Measurements from ENCODE around the gene CTNNBIP1.
A peak's percentile ranks its signal among the peaks of the same experiment; 100 is the strongest.

Gene CTNNBIP1

DNA sequence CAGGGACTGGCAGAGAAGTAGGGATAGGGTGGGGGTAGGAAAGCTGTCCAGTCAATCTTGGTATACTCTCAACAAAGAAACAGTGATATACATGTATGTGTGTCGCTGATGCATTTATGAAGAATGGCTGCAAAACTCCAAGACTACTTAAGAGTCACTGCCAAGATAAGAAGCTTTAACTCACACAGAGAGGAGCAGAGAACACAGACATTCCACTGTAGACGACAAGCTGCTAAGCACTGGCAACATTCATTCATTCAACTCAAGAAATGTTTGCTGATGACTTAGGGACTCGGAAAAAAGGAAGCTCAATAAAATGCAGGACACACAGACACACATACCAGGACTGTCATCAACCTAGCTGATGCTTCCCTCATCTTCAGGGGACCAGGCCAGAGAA is 5.5 kb downstream of the CTNNBIP1 start:
- no peak for DNase-seq (ENCODE audit: low read depth)

DNA sequence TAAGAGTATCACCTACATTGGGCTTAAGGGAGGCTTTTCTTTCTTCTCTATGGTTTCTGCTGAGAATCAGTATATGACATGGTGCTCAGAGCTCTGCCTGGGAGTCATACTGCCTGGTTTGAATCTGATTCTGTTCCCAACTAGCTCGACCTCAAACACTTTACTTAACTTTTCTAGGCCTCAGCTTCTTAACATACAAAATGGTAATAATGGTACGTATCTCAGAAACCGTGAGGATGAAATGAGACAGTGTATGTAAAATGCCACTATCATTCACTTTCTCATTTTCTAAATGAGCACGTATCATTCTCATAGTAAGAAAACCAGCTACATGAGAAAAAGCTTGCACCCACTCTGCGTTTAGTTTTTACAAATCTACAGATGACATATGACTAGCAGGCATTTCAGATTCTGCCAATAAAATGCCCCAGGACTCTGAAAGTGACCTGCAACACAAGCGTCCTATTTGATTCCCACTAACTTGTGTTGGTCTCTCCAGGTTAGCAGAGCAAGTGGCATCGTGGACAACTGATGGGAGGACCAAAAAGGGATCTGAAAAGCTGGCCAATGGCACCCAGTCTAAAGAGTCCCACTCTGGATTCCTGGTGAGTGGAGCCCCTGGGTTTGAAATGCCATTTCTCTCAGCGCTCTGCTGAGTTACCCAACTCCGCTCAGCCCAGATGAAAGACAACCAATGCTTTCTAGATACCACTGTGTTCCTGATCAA is 6.1 kb downstream of the CTNNBIP1 start:
- no peak for DNase-seq (ENCODE audit: low read depth)

DNA sequence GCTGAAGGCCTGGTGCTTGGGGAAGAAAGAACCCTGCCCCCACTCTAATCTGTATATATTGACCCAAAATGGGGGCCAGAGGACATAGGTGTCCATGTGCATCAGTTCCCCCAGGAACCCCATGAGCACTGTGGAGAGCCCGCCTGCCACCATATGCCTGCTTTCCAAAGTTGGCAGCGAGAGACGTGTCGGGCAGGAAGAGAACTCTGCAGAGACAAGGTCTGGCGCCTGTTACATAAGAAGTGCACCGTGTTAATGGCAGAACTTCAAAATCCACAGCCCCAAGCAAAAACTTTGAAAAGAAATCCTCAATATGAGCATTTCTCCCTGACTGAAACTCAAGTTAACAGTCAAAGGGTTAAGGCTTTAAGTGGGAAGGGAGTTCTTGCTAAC is 8.0 kb downstream of the CTNNBIP1 start:
- no peak for DNase-seq (ENCODE audit: low read depth)

GRCh38 chr1:9901148-9902059 is 8.7 kb downstream of the CTNNBIP1 start:
- no peak for DNase-seq (ENCODE audit: low read depth)

DNA sequence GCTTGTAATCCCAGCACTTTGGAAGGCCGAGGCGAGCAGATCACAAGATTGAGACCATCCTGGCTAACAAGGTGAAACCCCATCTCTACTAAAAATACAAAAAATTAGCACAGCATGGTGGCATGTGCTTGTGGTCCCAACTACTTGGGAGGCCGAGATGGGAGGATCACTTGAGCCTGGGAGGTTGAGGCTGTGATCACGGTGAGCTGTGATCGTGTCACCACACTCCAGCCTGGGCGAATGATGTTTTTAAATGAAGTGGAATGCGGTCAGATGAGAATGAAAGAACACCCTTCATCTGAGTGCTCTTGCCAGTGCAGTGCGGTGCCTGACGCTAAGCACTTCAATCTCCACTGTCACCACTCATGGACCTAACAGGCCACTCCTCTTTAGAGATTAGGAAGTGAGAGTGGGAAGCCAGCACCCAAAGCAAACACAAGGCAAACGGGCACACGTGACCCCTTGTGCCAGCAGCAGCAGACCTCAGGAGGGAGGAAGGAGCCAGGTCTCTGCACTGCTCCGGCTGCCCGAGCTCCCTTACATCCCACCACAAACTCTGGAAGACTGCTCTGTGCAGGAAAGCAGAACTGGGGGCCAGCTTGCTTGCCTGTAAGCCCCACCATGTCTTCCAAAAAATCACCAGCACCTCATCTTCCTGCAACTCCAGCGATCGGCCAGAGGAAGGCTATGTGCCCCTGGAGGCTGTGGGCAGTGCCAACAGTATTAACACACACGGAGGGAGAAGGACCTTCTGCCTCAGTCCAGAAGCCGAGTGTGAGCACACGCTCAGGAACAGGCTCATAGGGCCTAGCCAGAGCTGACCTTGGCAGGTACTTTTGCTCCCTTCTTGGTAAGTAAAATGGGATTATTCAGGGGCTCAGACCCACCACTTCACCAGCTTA is 9.7 kb downstream of the CTNNBIP1 start:
- no peak for DNase-seq (ENCODE audit: low read depth)

- DNase-seq (ENCODE audit: low read depth) = no peak
Measured at GRCh38 chr1:9894115-9894514, 16.0 kb downstream of the CTNNBIP1 start.

- peak; percentile 73 for DNase-seq (ENCODE audit: low read depth)
Measured at GRCh38 chr1:9892563-9893528, 17.2 kb downstream of the CTNNBIP1 start.

- DNase-seq (ENCODE audit: low read depth) = no peak
Measured at GRCh38 chr1:9891207-9891606, 18.9 kb downstream of the CTNNBIP1 start.

DNA sequence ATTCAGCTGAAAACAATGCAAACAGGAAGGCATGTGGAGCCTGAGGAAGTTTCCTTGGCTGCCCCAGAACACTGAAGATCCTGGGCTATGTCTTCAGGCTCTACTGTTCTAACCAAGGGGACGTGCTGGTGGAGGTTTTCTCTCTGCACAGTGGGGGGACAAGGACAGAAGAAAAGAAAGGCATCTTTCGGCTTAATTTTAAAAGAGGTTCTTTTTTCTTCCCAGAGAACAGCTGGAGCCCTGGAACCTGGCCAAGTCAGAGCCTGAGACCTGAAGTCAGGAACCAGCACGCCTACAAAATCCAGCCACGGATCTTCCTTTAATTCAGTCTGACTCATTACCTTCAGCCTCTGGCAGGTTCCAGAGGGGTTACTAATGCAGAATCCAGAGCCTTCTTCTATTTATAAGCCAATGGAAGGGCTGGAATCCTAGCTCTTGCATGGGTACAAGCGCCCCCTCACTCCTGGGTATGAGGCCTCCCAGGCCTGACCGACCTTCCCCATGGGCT is 19.8 kb downstream of the CTNNBIP1 start:
- peak; percentile 90 for DNase-seq (ENCODE audit: low read depth)

- DNase-seq (ENCODE audit: low read depth) = no peak
Measured at GRCh38 chr1:9889411-9889810, 20.7 kb downstream of the CTNNBIP1 start.

GRCh38 chr1:9888886-9889285 is 21.2 kb downstream of the CTNNBIP1 start:
- no peak for DNase-seq (ENCODE audit: low read depth)

GRCh38 chr1:9887070-9887469 is 23.0 kb downstream of the CTNNBIP1 start:
- DNase-seq (ENCODE audit: low read depth) = no peak

DNA sequence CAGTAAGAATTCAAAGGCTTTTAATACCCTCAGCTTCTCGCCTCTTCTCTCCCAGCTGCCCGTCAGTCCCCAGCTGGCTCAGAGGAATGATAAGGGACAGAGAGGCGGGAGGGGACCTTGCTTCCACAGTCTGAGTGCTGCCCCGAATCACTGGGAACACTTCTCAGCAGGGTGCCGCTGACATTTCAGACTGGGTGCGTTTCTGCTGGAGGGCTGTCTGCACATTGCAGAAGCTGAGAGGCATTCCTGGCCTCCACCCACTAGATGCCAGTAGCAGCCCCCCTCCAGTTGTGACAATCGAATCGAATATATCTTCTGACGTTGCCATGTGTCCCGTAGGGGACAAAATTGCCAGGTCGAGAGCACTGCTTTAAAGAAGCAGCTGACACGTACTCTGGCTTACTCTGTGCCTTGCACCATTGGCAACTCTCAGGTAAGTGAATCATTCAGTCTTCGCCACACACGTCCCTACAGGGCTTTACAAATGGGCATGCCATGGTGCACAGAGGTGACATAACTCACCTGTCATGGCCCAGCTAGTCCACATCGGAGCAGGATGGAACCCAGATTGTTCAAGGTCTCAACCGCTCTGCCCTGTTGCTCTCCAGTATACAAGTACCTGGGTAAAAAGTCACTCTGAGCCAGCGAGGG is 23.9 kb downstream of the CTNNBIP1 start:
- no peak for DNase-seq (ENCODE audit: low read depth)

DNA sequence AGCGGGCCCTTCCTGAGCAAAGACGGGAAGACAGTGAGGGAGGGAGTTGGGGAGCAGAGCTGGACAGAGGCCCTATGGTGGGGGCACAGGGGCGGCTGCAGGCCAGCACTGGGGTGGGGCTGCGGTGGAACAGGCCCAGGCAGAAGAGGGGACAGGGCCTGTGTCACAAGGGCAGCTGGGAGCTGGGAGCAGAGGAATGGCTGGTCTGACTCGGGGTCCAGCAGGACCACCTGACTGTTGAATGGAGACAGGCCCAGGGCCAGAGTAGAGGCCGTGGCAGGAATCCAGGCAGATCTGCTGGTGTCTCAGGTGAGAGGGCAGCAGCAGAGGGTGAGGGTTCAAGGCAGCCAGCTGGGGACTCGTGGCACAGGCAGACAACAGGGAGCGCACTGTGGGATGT is 25.3 kb downstream of the CTNNBIP1 start:
- no peak for DNase-seq (ENCODE audit: low read depth)

DNA sequence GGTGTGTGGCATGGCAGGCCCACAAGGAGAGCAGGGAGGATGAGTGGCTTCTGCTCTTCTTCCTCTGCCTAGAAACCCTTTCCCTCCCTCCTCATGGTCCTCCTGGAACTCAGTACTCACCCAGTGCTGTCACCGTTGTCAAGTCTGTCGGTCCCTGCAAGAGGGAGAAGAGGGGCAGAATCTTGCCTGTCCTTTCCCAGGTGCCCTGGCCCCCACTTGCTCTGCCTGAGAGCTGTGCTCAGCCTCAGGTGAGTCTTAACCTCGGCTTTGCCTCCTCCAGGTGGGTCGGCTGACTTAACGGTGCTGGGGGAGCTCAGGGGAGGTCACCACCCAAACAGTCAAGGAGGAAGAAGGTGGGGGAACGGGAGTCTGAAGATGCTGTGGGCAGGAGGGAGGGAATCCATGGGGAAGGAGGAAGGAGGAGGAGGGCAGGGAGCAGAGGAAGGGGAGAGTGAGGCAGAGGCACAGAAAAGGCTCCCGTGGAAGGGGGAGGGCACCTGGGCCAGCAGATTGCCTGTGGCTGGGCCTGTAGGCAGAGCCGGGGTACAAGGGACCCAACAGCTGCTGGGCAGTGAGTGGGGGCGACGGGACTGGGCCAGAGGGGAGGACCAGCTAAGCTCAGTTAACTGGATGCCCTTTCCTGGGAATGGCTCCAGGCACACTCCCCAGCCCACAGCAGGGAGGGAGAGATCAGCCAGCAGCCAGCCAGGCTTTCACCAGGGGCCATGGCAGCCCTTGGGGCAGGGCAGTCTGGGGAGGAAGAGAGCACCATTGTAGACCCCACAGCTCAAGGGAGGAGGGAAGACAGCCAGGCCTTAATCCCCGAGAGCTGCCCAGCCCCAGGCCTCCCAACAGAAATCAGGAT is 26.3 kb downstream of the CTNNBIP1 start:
- DNase-seq (ENCODE audit: low read depth) = no peak

GRCh38 chr1:9882945-9883303 is 27.1 kb downstream of the CTNNBIP1 start:
- DNase-seq (ENCODE audit: low read depth) = no peak

DNA sequence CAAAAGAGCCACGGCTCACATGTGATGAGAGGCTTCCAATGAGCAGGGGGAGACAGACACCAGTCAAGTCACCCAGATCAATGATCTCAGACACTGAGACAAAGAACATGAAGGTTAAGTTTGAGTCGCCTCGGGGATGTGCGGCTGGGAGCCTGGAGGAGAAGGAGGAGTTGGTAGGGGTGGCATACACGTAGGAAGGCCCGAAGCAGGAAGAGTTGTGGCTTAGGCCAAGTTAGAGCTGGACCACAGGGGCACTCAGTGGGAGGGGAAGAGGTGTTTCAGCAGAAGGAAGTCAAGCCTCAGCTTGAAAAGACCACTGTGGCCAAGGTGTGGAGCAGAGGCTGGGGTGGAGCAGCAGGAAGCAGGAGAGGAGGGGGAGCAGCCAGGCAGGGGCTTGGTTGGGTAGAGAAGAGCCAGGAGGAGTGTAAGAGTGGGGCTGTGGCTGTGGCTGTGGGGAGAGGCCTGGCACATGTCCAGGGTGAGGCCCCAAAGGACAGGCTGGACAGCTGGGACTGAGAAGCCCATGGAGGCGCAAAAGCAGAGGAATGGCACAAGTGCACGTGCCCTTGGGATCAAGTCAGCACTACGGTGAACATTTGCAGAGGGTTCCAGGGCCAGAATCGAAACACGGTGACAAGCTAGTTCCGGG is 27.6 kb downstream of the CTNNBIP1 start:
- no peak for DNase-seq (ENCODE audit: low read depth)

GRCh38 chr1:9881838-9882249 is 28.2 kb downstream of the CTNNBIP1 start:
- peak; percentile 83 for DNase-seq (ENCODE audit: low read depth)

GRCh38 chr1:9878404-9878803 is 31.7 kb downstream of the CTNNBIP1 start:
- DNase-seq (ENCODE audit: low read depth) = no peak

All from HS-27A (cell line).